Smooth muscle cell (in vitro differentiated cells): ENCODE measurements around the gene KLRK1. TPM values are rescaled to one million over a fixed set of nuclear protein-coding genes. Genes with fewer than 3 reads are reported as not detected.
"Not testable (repeated sequence)": the region's sequence is repeated elsewhere in the genome, so short reads cannot be mapped to it uniquely, and the experiment has no call there.

ENCODE experiments used
- DNase-seq: peaks from one replicate; lab custom pipeline; 2025; ENCODE audit not compliant: unreplicated experiment; lab: John Stamatoyannopoulos, UW
- H2AFZ ChIP-seq: fragments of 200-600 bp; sonication (generic); 2 replicates; pipeline ENCODE4 v1.6.0; 2016; ENCODE audit warnings: antibody characterized with exemption, low read depth, mild to moderate bottlenecking
- H3F3A ChIP-seq: fragments of 200-600 bp; sonication (generic); 2 replicates; pipeline ENCODE4 v1.6.0; 2017; ENCODE audit warnings: antibody characterized with exemption, low read depth
- H3K27ac ChIP-seq: fragments of 200-600 bp; sonication (generic); 2 replicates; pipeline ENCODE4 v1.5.1; 2016; ENCODE audit warnings: low read depth, mild to moderate bottlenecking
- H3K27me3 ChIP-seq: fragments of 200-600 bp; sonication (generic); 2 replicates; pipeline ENCODE4 v1.6.1; 2016; ENCODE audit warnings: low read depth, mild to moderate bottlenecking
- H3K36me3 ChIP-seq: fragments of 200-600 bp; sonication (generic); 2 replicates; pipeline ENCODE4 v1.5.1; 2016; ENCODE audit warnings: low read depth
- H3K4me1 ChIP-seq: fragments of 200-600 bp; sonication (generic); 2 replicates; pipeline ENCODE4 v1.5.1; 2016; ENCODE audit warnings: low read depth
- H3K4me2 ChIP-seq: fragments of 200-600 bp; sonication (generic); 2 replicates; pipeline ENCODE4 v1.6.0; 2016; ENCODE audit warnings: mild to moderate bottlenecking
- H3K4me3 ChIP-seq: fragments of 200-600 bp; sonication (generic); 2 replicates; pipeline ENCODE4 v1.5.1; 2016; ENCODE audit warnings: mild to moderate bottlenecking
- H3K79me2 ChIP-seq: fragments of 200-600 bp; sonication (generic); 2 replicates; pipeline ENCODE4 v1.6.0; 2016; ENCODE audit warnings: low read depth, mild to moderate bottlenecking
- H3K9ac ChIP-seq: fragments of 200-600 bp; sonication (generic); 2 replicates; pipeline ENCODE4 v1.6.0; 2016; ENCODE audit warnings: low read depth
- H3K9me3 ChIP-seq: fragments of 200-600 bp; sonication (generic); replicated peaks from 2 replicates; pipeline ENCODE4 v1.5.1; 2016; ENCODE audit warnings: low read depth
- H4K20me1 ChIP-seq: fragments of 200-600 bp; sonication (generic); 2 replicates; pipeline ENCODE4 v1.6.0; 2016; ENCODE audit warnings: low read depth
- CTCF ChIP-seq: fragments of 200-600 bp; sonication (generic); IDR thresholded peaks from 2 replicates; pipeline ENCODE4 v1.5.1; 2017; ENCODE audit warnings: borderline replicate concordance, mild to moderate bottlenecking, antibody characterized with exemption; ENCODE audit not compliant: insufficient read depth, poor library complexity, severe bottlenecking
- WGBS: methylation state at CpG from one replicate; pipeline ENCODE4 v1.1.7; 2016; ENCODE audit warnings: low lambda C conversion rate; 5-methylcytosine and 5-hydroxymethylcytosine counted together
- polyA plus RNA-seq: library from polyadenylated mRNA; unstranded; fragments of >200 nt; fragmentation: Nextera tagmentation; extraction: Ambion mirVana; gene quantifications from 2 replicates; pipeline ENCODE4 v1.2.1, GENCODE V29; 2016
- total RNA-seq: library from RNA; depleted of rRNA; stranded (reverse); fragments of >200 nt; gene quantifications from 2 replicates; pipeline ENCODE4 v1.2.3, GENCODE V29; 2014

KLRK1 gene
- total and polyA plus RNA-seq, 2 experiments from 2014 or later, result not detected

GRCh38 chr12:10388624-10389413 lies 1.0 kb downstream of the KLRK1 start:
- 85% methylated on average over 9 of the region's 9 CpGs for WGBS
- Histone ChIP-seq H3K4me3 (no peak overlapping the region), H3K79me2 (no peaks in the 10 kb centered on the region), H3F3A (no peaks in the 10 kb centered on the region), H3K27ac (no peak overlapping the region), H3K4me1 (peaks cover 5% of the 10 kb centered on the region), H3K9me3 (no peaks in the 10 kb centered on the region), H4K20me1 (no peaks in the 10 kb centered on the region), H3K9ac (no peak overlapping the region), H3K36me3 (no peaks in the 10 kb centered on the region), H3K27me3 (no peaks in the 10 kb centered on the region), H3K4me2 (no peak overlapping the region), H2AFZ (no peak overlapping the region)
- no peak for DNase-seq
- TF ChIP-seq CTCF, result no peak

GRCh38 chr12:10387498-10387897 lies 2.3 kb downstream of the KLRK1 start:
- not testable (repeated sequence) for H3K36me3 ChIP-seq, H3K4me2 ChIP-seq, H3F3A ChIP-seq, H3K79me2 ChIP-seq, H3K27ac ChIP-seq, H3K9me3 ChIP-seq, H3K4me1 ChIP-seq, DNase-seq, H4K20me1 ChIP-seq, H3K4me3 ChIP-seq, H3K27me3 ChIP-seq, H2AFZ ChIP-seq, H3K9ac ChIP-seq
- WGBS, result 96% methylated on average over 6 of the region's 6 CpGs

GRCh38 chr12:10386857-10387256 lies 3.0 kb downstream of the KLRK1 start:
- WGBS, result 73% methylated on average over 1 of the region's 1 CpG
- Histone ChIP-seq H3K9ac (no peak overlapping the region), H3K36me3 (no peaks in the 10 kb centered on the region), H3K4me1 (no peaks in the 10 kb centered on the region), H3F3A (no peaks in the 10 kb centered on the region), H3K4me2 (no peak overlapping the region), H3K9me3 (no peaks in the 10 kb centered on the region), H3K27me3 (no peaks in the 10 kb centered on the region), H2AFZ (no peak overlapping the region), H3K4me3 (no peak overlapping the region), H3K79me2 (no peaks in the 10 kb centered on the region), H4K20me1 (no peaks in the 10 kb centered on the region), H3K27ac (no peak overlapping the region)
- TF ChIP-seq CTCF, result no peak
- DNase-seq, result no peak

- WGBS, result 44% methylated on average over 2 of the region's 2 CpGs
- no peak for TF ChIP-seq CTCF
- H3F3A ChIP-seq, result no peaks in the 10 kb centered on the region
- H3K9ac ChIP-seq, result no peak overlapping the region
- no peaks in the 10 kb centered on the region for H4K20me1 ChIP-seq
- H3K79me2 ChIP-seq, result no peaks in the 10 kb centered on the region
- no peaks in the 10 kb centered on the region for H3K36me3 ChIP-seq
- no peaks in the 10 kb centered on the region for H3K27me3 ChIP-seq
- no peaks in the 10 kb centered on the region for H3K9me3 ChIP-seq
- H2AFZ ChIP-seq, result no peak overlapping the region
- no peak overlapping the region for H3K27ac ChIP-seq
- no peaks in the 10 kb centered on the region for H3K4me1 ChIP-seq
- no peak for DNase-seq
- no peak overlapping the region for H3K4me2 ChIP-seq
- H3K4me3 ChIP-seq, result no peak overlapping the region
These were observed 4.7 kb downstream of the KLRK1 start for GRCh38 chr12:10385166-10385613.
